HG02610 (cell line): ENCODE results near the gene DIP2B.
"Not testable (repeated sequence)": the region's sequence is repeated elsewhere in the genome, so short reads cannot be mapped to it uniquely, and the experiment has no call there.

Experiments
- ATAC-seq: cut with Tn5 transposase; IDR thresholded peaks from one replicate; pipeline ENCODE4 v1.9.1; 2021; ENCODE audit warnings: mild to moderate bottlenecking, moderate library complexity; ENCODE audit not compliant: unreplicated experiment

Gene DIP2B

DNA sequence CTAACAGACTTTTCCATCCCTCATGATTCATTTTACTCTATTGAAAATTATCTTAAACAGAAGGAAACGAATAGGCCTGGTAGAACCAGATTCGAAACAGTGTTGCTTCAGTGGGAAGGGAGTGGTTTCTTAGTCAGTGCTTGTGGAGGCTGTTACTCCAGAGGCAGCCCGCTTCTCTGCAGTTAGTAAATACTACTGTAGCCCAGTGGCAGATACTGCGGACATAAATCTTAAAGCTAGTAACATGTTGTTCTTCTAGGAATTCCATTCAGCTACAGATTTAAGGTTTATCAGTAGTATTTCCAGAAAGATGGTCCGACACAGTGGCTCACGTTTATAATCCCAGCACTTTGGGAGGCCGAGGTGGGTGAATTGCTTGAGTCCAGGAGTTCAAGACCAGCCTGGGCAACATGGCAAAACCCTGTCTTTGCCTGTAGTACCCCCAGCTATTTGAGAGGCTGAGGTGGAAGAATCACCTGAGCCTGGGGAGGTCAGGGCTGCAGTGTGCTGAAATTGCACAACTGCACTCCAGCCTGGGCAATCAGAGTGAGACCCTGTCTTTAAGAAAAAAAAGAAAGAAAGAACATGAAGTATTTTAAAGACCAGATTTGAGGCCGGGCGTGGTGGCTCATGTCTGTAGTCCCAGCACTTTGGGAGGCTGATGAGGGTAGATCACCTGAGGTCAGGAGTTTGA, 45.9 kb downstream of the DIP2B start:
- no peak for ATAC-seq

DNA sequence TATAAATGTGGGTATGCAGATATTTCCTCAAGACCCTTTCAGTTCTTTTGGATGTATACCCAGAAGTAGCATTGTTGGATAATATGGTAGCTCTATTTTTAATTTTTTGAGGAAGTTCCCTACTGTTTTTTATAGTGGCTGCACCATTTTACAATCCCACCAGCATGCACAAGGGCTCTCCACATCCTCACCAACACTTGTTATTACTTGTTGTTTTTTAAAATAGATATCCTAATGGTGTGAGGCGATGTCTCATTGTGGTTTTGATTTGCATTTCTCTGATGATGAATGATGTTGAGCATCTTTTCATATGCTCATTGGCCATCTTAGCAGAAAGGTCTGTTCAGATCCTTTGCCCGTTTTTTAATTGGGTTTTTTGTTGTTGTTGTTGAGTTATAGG, 47.1 kb downstream of the DIP2B start:
- no peak for ATAC-seq

DNA sequence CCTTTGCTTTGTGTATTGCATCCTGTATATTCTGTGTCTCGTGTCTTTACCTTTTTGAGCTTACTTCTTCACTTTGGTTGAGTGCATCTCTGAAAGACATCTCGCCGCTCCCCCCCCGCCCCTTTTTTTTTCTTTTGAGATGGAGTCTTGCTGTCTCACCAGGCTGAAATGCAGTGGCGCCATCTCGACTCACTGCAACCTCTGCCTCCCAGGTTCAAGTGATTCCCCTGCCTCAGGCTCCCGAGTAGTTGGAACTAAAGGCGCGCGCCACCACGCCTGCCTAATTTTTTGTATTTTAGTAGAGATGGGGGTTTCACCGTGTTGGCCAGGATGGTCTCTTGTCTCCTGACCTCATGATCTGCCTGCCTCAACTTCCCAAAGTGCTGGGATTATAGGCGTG, 49.9 kb downstream of the DIP2B start:
- no peak for ATAC-seq

- ATAC-seq: no peak
These were observed 50.7 kb downstream of the DIP2B start for GRCh38 chr12:50555471-50555885.

DNA sequence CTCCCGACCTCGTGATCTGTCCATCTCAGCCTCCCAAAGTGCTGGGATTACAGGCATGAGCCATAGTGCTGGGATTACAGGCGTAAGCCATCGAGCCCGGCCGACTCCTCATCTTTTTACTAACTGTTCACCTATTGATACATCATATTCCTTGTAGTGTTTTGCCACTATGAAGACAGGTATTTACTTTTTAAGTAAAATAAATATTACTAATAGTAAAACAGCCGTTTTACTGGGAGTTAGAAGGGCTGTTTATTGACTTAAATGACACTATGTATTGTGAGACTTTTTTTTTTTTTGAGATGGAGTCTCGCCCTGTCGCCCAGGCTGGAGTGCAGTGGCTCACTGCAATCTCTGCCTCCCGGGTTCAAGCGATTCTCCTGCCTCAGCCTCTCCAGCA, 51.5 kb downstream of the DIP2B start:
- ATAC-seq: no peak

DNA sequence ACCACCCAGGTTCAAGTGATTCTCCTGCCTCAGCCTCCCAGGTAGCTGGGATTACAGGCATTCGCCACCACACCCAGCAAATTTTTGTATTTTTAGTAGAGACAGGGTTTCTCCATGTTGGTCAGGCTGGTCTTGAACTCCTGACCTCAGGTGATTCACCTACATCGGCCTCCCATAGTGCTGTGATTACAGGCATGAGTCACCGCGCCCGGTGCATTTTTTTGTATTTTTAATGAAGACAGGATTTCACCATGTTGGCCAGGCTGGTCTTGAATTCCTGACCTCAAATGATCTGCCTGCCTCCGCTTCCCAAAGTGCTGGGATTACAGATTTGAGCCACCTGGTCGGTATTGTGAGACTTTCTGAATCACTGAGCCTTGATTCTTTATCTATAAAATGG, 52.0 kb downstream of the DIP2B start:
- not testable (repeated sequence) for ATAC-seq

DNA sequence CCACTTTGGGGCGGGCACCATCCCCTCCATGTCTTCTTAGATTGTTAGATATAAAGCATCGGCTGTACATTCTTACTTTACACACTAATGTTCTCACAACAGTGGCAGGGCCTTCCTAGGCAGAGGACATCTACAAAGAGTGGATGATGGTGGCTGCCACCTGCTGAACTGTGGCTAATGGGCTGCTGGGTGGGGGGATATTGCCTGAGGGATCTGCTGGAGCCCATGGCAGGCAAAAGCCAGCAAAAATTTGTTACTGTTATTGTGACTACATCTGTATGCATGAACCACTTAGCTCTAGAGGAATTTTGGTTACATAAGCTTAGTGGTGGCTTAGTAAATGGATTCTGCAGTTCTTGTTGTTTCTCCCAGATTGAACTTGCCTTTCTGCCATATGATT, 52.6 kb downstream of the DIP2B start:
- ATAC-seq: no peak

- no peak for ATAC-seq
These were observed 54.2 kb downstream of the DIP2B start for GRCh38 chr12:50558970-50559369.

GRCh38 chr12:50562520-50563433, 58.0 kb downstream of the DIP2B start:
- ATAC-seq: no peak

DNA sequence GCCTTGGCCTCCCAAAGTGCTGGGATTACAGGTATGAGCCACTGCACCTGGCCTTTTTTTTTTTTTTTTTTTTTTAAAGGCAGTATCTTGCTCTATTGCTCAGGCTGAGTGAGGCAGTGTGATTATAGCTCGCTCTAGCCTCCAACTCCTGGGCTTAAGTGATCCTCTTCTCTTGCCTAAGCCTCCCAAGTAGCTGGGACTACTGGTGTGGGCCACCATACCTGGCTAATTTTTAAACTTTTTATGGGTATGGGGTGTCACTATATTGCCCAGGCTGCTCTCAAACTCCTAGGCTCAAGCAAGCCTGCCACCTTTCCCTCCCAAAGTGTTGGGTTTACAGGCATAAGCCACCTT, 58.6 kb downstream of the DIP2B start:
- ATAC-seq: no peak

DNA sequence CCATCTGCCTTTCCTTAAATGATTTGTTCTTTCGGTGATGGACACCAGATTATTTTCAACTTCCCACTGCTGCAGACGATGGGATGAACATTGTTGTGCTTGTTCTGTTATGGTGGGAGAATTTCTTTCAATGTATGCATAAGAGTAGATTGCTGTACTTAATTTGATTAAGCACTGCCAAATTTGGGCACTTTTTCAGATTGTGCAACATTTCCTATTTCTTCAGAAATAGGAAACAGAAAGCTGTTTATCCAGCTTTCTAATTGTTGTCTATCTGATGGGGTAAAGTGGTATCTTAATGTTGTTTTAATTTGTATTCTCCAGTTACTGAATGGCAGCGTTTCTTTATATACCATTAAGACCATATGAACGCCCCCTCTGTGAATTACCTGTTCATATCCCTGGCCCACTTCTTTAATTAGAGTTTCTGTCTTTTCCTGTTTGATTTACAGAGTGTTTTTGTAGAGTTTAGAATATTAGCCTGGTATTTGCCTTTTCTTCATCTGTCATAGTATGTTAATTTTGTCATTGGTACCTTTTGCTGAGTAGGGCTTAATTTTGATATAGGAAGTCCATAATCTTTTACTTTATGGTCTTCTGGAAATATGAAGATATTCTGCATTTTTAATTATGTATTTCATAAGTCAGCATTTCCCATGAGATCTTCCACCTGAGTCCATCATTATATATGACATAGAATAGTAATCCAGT, 59.6 kb downstream of the DIP2B start:
- no peak for ATAC-seq

DNA sequence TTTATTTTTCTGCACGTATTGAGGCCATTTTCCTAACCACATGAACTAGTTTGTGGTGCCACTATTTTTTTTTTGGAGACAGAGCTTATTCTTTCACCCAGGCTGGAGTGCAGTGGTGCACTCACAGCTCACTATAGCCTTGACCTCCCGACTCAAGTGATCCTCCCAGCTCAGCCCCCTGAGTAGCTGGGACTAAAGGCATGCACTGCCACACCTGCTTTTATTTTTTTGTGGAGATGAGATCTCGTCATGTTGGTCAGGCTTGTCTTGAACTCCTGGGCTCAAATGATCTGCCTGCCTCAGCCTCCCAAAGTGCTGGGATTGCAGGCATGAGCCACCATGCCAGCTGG, 60.1 kb downstream of the DIP2B start:
- no peak for ATAC-seq

DNA sequence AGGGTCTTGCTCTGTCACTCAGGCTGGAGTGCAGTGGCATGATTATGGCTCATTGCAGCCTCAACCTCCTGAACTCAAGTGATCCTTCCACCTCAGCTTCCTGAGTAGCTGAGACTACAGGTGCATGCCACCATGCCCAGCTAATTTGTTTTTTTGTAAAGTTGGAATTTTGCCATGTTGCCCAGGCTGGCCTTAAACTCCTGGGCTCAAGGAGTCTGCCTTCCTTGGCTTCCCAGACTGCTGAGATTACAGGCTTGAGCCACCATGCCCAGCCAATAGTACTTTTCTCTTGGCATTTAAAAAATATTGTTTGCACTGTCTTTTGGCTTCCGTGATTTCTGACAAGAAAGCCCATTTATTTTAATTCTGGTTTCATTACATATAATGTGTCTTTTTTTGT, 61.3 kb downstream of the DIP2B start:
- no peak for ATAC-seq

DNA sequence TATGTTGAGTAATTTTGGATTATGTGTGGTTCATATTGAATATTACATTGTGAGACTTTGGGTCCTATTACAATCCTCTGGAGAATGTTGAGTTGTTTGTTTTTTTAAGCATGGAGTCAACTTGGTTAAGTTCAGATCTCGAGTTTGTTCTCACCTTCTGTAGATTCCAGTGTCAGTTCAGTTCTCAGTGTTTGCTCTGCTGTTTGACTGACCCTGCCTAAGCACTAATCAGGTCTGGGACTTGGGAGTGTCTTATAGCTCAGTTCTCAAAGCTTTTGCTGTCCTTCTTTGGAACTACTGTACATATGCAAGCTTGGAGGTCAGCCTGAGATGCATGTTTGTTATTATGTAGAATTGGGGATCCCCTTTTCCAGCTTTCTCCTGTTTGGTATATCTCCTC, 63.1 kb downstream of the DIP2B start:
- ATAC-seq: no peak

GRCh38 chr12:50568338-50569091, 63.7 kb downstream of the DIP2B start:
- ATAC-seq: no peak

GRCh38 chr12:50569321-50569720, 64.5 kb downstream of the DIP2B start:
- no peak for ATAC-seq

- no peak for ATAC-seq
These were observed 65.1 kb downstream of the DIP2B start for GRCh38 chr12:50569876-50570275.

DNA sequence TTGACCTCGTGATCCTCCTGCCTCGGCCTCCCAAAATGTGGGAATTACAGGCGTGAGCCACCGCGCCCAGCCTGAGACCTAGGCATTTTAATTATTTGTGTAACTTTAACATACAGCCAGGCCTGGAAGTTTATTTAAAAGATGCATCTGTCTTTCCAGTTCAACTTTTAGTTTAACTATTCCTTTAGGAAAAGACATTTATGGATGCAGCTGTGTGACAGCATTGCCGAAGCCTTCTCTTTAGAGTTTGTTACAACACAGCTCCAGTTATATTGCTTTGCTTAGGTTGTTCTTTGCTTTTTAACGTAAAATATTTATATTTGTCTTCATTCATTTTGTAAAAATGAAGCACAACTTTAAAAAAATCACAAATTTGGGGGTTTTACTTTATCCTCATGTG, 67.0 kb downstream of the DIP2B start:
- no peak for ATAC-seq

GRCh38 chr12:50572287-50572686, 67.5 kb downstream of the DIP2B start:
- no peak for ATAC-seq

DNA sequence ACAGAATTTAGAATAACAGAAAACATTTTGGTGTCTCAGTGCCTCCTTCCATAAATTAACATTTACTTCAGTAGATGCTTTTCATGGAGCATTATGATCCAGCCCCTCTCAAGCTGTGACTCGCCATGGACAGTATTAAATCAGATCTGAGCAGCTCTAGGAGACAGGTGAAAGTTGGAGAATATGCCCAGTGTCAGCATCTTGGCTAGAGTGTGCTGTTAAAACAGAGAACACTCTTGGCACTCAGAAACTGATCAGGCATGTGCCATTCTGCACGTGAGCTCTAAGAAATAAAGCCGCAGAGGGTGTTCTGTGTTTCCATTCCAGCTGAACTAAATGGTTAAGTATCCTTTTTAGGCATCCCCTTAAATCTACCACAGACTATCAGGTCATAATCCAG, 68.0 kb downstream of the DIP2B start:
- no peak for ATAC-seq

- no peak for ATAC-seq
These were observed 68.5 kb downstream of the DIP2B start for GRCh38 chr12:50573271-50573670.
